HepG2 (cell line): Measurements from ENCODE around the gene CCBE1. TPM values are rescaled to one million over a fixed set of nuclear protein-coding genes. Genes with fewer than 3 reads are reported as not detected.

ENCODE experiments used
- ATAC-seq: fragments of 200-7000 bp; cut with Tn5 transposase; 3 replicates; pipeline ENCODE4 v1.9.1; 2020; ENCODE audit warnings: mild to moderate bottlenecking, moderate library complexity
- BruUV-seq: library from RNA; stranded (reverse); fragments of 400-500 nt; replicated peaks from 2 replicates; lab custom pipeline; 2021; lab: Mats Ljungman, UMichigan
- CTCF ChIA-PET: fragments of 300-600 bp; formaldehyde crosslinking; extraction: SDS; loops from one replicate; lab custom pipeline; 2021; ENCODE audit warnings: low total read pairs, inconsistent platforms, low intra/inter-chr PET ratio; lab: Yijun Ruan, JAX
- POLR2A ChIA-PET: fragments of 350-600 bp; sonication (Branson Sonifier 250); formaldehyde crosslinking; loops from one replicate; lab custom pipeline; 2020; ENCODE audit warnings: antibody characterized with exemption, inconsistent platforms; lab: Yijun Ruan, JAX
- DNase-seq: peaks from one replicate; pipeline ENCODE4 v3.0.0-alpha.2; 2015; ENCODE audit warnings: low spot score
- FAIRE-seq: peaks from 3 replicates; lab custom pipeline; 2011; peaks lifted over from hg19 to GRCh38; lab: Jason Lieb, UNC
- H2AFZ ChIP-seq: one replicate; pipeline ENCODE4 v1.6.1; 2011; ENCODE audit warnings: low read length, inconsistent platforms
- H3K27ac ChIP-seq: fragments of 300-600 bp; 3 replicates; pipeline ENCODE4 v1.8.0; 2011; ENCODE audit warnings: mixed run types, mild to moderate bottlenecking, mixed read lengths, low read length, inconsistent platforms; ENCODE audit not compliant: insufficient read depth; ENCODE audit errors: extremely low read length
- H3K27me3 ChIP-seq, 2 experiments: fragments of 200-600 bp in 1 of 2; 2 replicates in 1 of 2; 3 replicates in 1 of 2; pipeline versions ENCODE4 v1.6.0 to v1.8.0; 2011; ENCODE audit warnings: low read length in 2 of 2, mild to moderate bottlenecking in 2 of 2, moderate library complexity in 2 of 2, inconsistent platforms in 1 of 2; ENCODE audit not compliant: insufficient read depth in 2 of 2, control insufficient read depth in 1 of 2
- H3K36me3 ChIP-seq, 2 experiments: fragments of 200-600 bp in 1 of 2; replicated peaks in 1 of 2; 2 replicates in 1 of 2; 3 replicates in 1 of 2; pipeline versions ENCODE4 v1.5.1 to v1.8.0; 2011; ENCODE audit warnings: low read length in 2 of 2, inconsistent platforms in 1 of 2; ENCODE audit not compliant: insufficient read depth in 2 of 2, control insufficient read depth in 1 of 2
- H3K4me1 ChIP-seq: 2 replicates; pipeline ENCODE4 v1.5.1; 2012; ENCODE audit warnings: low read length, inconsistent platforms; ENCODE audit not compliant: insufficient read depth
- H3K4me2 ChIP-seq: 2 replicates; pipeline ENCODE4 v1.6.0; 2011; ENCODE audit warnings: low read depth, low read length, inconsistent platforms
- H3K4me3 ChIP-seq, 3 experiments: fragments of 200-600 bp in 1 of 3; sonication (generic), shearing (Covaris generic) in 1 of 3; replicated peaks in 1 of 3; 2 replicates each; pipeline ENCODE4 v1.5.1; 2011 to 2016; ENCODE audit warnings: low read length in 3 of 3, inconsistent platforms in 2 of 3, low read depth in 2 of 3, mild to moderate bottlenecking in 2 of 3, control low read depth in 1 of 3, mixed read lengths in 1 of 3; ENCODE audit not compliant: insufficient read depth in 1 of 3
- H3K79me2 ChIP-seq: one replicate; pipeline ENCODE4 v1.6.1; 2011; ENCODE audit warnings: low read length, inconsistent platforms; ENCODE audit not compliant: insufficient read depth
- H3K9ac ChIP-seq: 2 replicates; pipeline ENCODE4 v1.6.0; 2011; ENCODE audit warnings: mild to moderate bottlenecking, low read depth, low read length, inconsistent platforms; ENCODE audit not compliant: insufficient read depth
- H3K9me3 ChIP-seq: 2 replicates; pipeline ENCODE4 v1.5.1; 2012; ENCODE audit warnings: mild to moderate bottlenecking, low read length
- H4K20me1 ChIP-seq: 2 replicates; pipeline ENCODE4 v1.6.0; 2011; ENCODE audit warnings: inconsistent platforms, mild to moderate bottlenecking, low read length, moderate library complexity; ENCODE audit not compliant: insufficient read depth
- AFF4 ChIP-seq: sonication (generic); formaldehyde crosslinking; IDR thresholded peaks from 2 replicates; pipeline ENCODE4 v1.4.0; 2020; ENCODE audit warnings: missing genetic modification reagents
- CHD2 ChIP-seq: IDR thresholded peaks from 2 replicates; pipeline ENCODE4 v1.6.1; 2011; ENCODE audit warnings: low read depth, low read length, improper control_type of control experiment
- JUNB ChIP-seq: sonication (generic); formaldehyde crosslinking; IDR thresholded peaks from 2 replicates; pipeline ENCODE4 v1.8.0; 2022; ENCODE audit warnings: missing genetic modification reagents, mild to moderate bottlenecking, borderline replicate concordance
- KLF11 ChIP-seq: IDR thresholded peaks from 2 replicates; pipeline ENCODE4 v1.6.1; 2016; ENCODE audit warnings: missing compliant biosample characterization
- MED13 ChIP-seq: sonication (generic); formaldehyde crosslinking; IDR thresholded peaks from 2 replicates; pipeline ENCODE4 v1.5.0; 2020; ENCODE audit warnings: missing genetic modification reagents
- NFYB ChIP-seq: sonication (generic); formaldehyde crosslinking; IDR thresholded peaks from 2 replicates; pipeline ENCODE4 v1.4.0; 2020; ENCODE audit warnings: missing genetic modification reagents
- PBX3 ChIP-seq: sonication (generic); formaldehyde crosslinking; IDR thresholded peaks from 2 replicates; pipeline ENCODE4 v1.8.1; 2023; ENCODE audit warnings: missing genetic modification reagents, inconsistent platforms, borderline replicate concordance
- PPARG ChIP-seq: conservative IDR thresholded peaks from 2 replicates; pipeline ENCODE4 v1.6.1; 2016; ENCODE audit warnings: missing biosample characterization, missing genetic modification reagents
- SOX13 ChIP-seq, 3 experiments: fragments of 450-650 bp in 1 of 3; sonication (generic) in 1 of 3; formaldehyde crosslinking in 1 of 3; IDR thresholded peaks in 2 of 3; conservative IDR thresholded peaks in 1 of 3; 2 replicates each; pipeline versions ENCODE4 v1.5.0 to v1.6.1; 2016 to 2020; ENCODE audit warnings: antibody characterized with exemption in 1 of 3, mild to moderate bottlenecking in 1 of 3, missing compliant biosample characterization in 1 of 3, missing genetic modification reagents in 1 of 3, moderate library complexity in 1 of 3
- SUZ12 ChIP-seq: fragments of 150-350 bp; IDR thresholded peaks from 2 replicates; pipeline ENCODE4 v1.6.1; 2014; ENCODE audit warnings: low read depth, low read length
- TEAD3 ChIP-seq: optimal IDR thresholded peaks from 2 replicates; pipeline ENCODE3; 2016; ENCODE audit warnings: borderline replicate concordance
- ZBED4 ChIP-seq: sonication (generic); formaldehyde crosslinking; IDR thresholded peaks from 2 replicates; pipeline ENCODE4 v1.4.0; 2020; ENCODE audit warnings: missing genetic modification reagents, borderline replicate concordance
- ZC3H4 ChIP-seq: sonication (generic); formaldehyde crosslinking; IDR thresholded peaks from 2 replicates; pipeline ENCODE4 v1.4.0; 2020; ENCODE audit warnings: missing genetic modification reagents, borderline replicate concordance
- ZGPAT ChIP-seq: IDR thresholded peaks from 2 replicates; pipeline ENCODE4 v1.6.1; 2016; ENCODE audit warnings: mild to moderate bottlenecking
- ZNF766 ChIP-seq: sonication (generic); formaldehyde crosslinking; IDR thresholded peaks from 2 replicates; pipeline ENCODE4 v1.5.0; 2020; ENCODE audit warnings: missing genetic modification reagents, borderline replicate concordance
- WGBS: methylation state at CpG from one replicate; pipeline ENCODE4 v1.1.6; 2017; ENCODE audit warnings: low lambda C conversion rate; 5-methylcytosine and 5-hydroxymethylcytosine counted together
- in situ Hi-C: cut with HindIII; loops from 2 replicates; pipeline ENCODE4 v1.10.0; 2017; ENCODE audit warnings: low pct_unique_long_range_greater_than_20kb; ENCODE audit not compliant: extremely low pct_ligation_motif_present
- intact Hi-C: fragments of 100-400 bp; cut with micrococcal nuclease; formaldehyde crosslinking; loops from one replicate; pipeline ENCODE4 v1.10.0; 2022; ENCODE audit not compliant: unreplicated experiment
- polyA plus RNA-seq, 8 experiments: library from polyadenylated mRNA; depleted of rRNA in 3 of 8; stranded (reverse) in 7 of 8; unstranded in 1 of 8; fragments of >200 nt; fragmentation: Illumina TruSeq in 4 of 8; extraction: Trizol in 4 of 8; gene quantifications; 2 replicates each; pipeline versions ENCODE4 v1.2.1 to v1.2.3, GENCODE V29; 2011 to 2016; ENCODE audit warnings: low read depth in 4 of 8, missing spikeins in 1 of 8, mixed read lengths in 1 of 8; ENCODE audit not compliant: insufficient read depth in 1 of 8
- total RNA-seq, 5 experiments: library from RNA; depleted of rRNA; stranded (reverse); fragments of >200 nt; fragmentation: Illumina TruSeq; extraction: Trizol; gene quantifications; 2 replicates each; pipeline ENCODE4 v1.2.3, GENCODE V29; 2016; ENCODE audit warnings: low read depth in 1 of 5

Gene CCBE1
- total and polyA plus RNA-seq, 2 of the 13 experiments (the other 11 are each of a cell fraction or from before 2014, with no cell fraction given), result not detected

GRCh38 chr18:59466980-59467379 is 230.2 kb downstream of the CCBE1 start:
- ATAC-seq, result no peak
- Histone ChIP-seq H3K27ac (no peak overlapping the region), H3K4me1 (no peaks in the 10 kb centered on the region), H4K20me1 (no peaks in the 10 kb centered on the region), H2AFZ (no peak overlapping the region), H3K9me3 (no peaks in the 10 kb centered on the region), H3K79me2 (no peaks in the 10 kb centered on the region), H3K4me2 (no peak overlapping the region), H3K27me3 (peaks cover 4 to 22% of the 10 kb centered on the region in 2 experiments; a peak in 2 of 5 replicates), H3K9ac (no peak overlapping the region), H3K36me3 (no peaks in the 10 kb centered on the region), H3K4me3 (no peak overlapping the region)
- in situ Hi-C loops (loop anchor here (25.0 kb wide), 1 partner anchor 170 kb away; no protein-coding TSS in a partner anchor), intact Hi-C loops (no loop called here)
- WGBS, result 27% methylated on average over 2 of the region's 3 CpGs
- no peak for FAIRE-seq
- BruUV-seq, result no TSS peak
- ChIA-PET CTCF (no interaction called here), POLR2A (no interaction called here)
- no peak for DNase-seq
- no peak for TF ChIP-seq ZGPAT
- TF ChIP-seq KLF11 (CRISPR knock-in tag), result no peak
- no peak for TF ChIP-seq CHD2
- TF ChIP-seq SUZ12, result no peak
- TF ChIP-seq PPARG (CRISPR knock-in tag), result no peak
- TF ChIP-seq MED13 (CRISPR knock-in tag), result no peak
- no peak for TF ChIP-seq TEAD3 (CRISPR knock-in tag)
- no peak for TF ChIP-seq AFF4
- TF ChIP-seq ZNF766 (CRISPR knock-in tag), result no peak
- no peak for TF ChIP-seq PBX3 (CRISPR knock-in tag)
- TF ChIP-seq ZBED4 (CRISPR knock-in tag), result no peak
- no peak for TF ChIP-seq SOX13 (IDR thresholded peaks at IDR 0.05)
- TF ChIP-seq SOX13 (CRISPR knock-in tag; conservative IDR thresholded peaks at IDR 0.05 in 1 of 2, IDR thresholded peaks at IDR 0.05 in 1 of 2), result no peak
- no peak for TF ChIP-seq NFYB (CRISPR knock-in tag)
- no peak for TF ChIP-seq ZC3H4 (CRISPR knock-in tag)
- TF ChIP-seq JUNB (CRISPR knock-in tag), result no peak
